A673 (cell line): ENCODE measurements around the gene FRMD4A.

Source experiments
- EZH2 ChIP-seq: fragments of 200-600 bp; sonication (generic); IDR thresholded peaks from 2 replicates; pipeline ENCODE4 v1.6.1; 2017; ENCODE audit warnings: borderline replicate concordance, low read depth, mild to moderate bottlenecking, mixed read lengths, antibody characterized with exemption, low read length; ENCODE audit not compliant: poor library complexity, severe bottlenecking
- TF ChIP-seq, protein P1 (sequence below): fragments of 300-800, 200-600 bp; sonication (generic); conservative IDR thresholded peaks from 2 replicates; pipeline ENCODE4 v1.5.1; 2017; ENCODE audit warnings: low read depth, mild to moderate bottlenecking, antibody characterized with exemption, low read length, moderate library complexity, mixed read lengths

- TF ChIP-seq, protein P1, sequence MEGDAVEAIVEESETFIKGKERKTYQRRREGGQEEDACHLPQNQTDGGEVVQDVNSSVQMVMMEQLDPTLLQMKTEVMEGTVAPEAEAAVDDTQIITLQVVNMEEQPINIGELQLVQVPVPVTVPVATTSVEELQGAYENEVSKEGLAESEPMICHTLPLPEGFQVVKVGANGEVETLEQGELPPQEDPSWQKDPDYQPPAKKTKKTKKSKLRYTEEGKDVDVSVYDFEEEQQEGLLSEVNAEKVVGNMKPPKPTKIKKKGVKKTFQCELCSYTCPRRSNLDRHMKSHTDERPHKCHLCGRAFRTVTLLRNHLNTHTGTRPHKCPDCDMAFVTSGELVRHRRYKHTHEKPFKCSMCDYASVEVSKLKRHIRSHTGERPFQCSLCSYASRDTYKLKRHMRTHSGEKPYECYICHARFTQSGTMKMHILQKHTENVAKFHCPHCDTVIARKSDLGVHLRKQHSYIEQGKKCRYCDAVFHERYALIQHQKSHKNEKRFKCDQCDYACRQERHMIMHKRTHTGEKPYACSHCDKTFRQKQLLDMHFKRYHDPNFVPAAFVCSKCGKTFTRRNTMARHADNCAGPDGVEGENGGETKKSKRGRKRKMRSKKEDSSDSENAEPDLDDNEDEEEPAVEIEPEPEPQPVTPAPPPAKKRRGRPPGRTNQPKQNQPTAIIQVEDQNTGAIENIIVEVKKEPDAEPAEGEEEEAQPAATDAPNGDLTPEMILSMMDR: no peak
- TF ChIP-seq EZH2: no peak
Observed at GRCh38 chr10:14254368-14254767, 76.4 kb downstream of the FRMD4A start.
